Loucy (cell line): Measurements from ENCODE around the gene IL9.

Experiments
- EZH2phosphoT487 ChIP-seq: fragments of 200-600 bp; IDR thresholded peaks from 2 replicates; pipeline ENCODE4 v1.6.1; 2018; ENCODE audit warnings: antibody characterized with exemption, mild to moderate bottlenecking, moderate library complexity, borderline replicate concordance
- TF ChIP-seq, protein P1 (sequence below): fragments of 200-600 bp; sonication (generic); conservative IDR thresholded peaks from 2 replicates; pipeline ENCODE4 v1.5.1; 2014; ENCODE audit warnings: mild to moderate bottlenecking, antibody characterized with exemption, low read length

- TF ChIP-seq, protein P1, sequence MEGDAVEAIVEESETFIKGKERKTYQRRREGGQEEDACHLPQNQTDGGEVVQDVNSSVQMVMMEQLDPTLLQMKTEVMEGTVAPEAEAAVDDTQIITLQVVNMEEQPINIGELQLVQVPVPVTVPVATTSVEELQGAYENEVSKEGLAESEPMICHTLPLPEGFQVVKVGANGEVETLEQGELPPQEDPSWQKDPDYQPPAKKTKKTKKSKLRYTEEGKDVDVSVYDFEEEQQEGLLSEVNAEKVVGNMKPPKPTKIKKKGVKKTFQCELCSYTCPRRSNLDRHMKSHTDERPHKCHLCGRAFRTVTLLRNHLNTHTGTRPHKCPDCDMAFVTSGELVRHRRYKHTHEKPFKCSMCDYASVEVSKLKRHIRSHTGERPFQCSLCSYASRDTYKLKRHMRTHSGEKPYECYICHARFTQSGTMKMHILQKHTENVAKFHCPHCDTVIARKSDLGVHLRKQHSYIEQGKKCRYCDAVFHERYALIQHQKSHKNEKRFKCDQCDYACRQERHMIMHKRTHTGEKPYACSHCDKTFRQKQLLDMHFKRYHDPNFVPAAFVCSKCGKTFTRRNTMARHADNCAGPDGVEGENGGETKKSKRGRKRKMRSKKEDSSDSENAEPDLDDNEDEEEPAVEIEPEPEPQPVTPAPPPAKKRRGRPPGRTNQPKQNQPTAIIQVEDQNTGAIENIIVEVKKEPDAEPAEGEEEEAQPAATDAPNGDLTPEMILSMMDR: no peak
- no peak for TF ChIP-seq EZH2phosphoT487
These were observed 16.1 kb downstream of the IL9 start for GRCh38 chr5:135879591-135879990.
